ENCODE results near the gene TSC22D2.

GRCh38 chr3:150469931-150470740 is 62.0 kb downstream of the TSC22D2 start:
- no peak for TF ChIP-seq TAF1 (IDR thresholded peaks at IDR 0.05; ENCODE audit: low read depth)
- no peak for TF ChIP-seq CTCF (IDR thresholded peaks at IDR 0.05; ENCODE audit: poor library complexity, severe bottlenecking)
- TF ChIP-seq POLR2AphosphoS5 (IDR thresholded peaks at IDR 0.05): no peak
- TF ChIP-seq SMC3 (conservative IDR thresholded peaks at IDR 0.05; ENCODE audit: poor library complexity): no peak
- no peak for TF ChIP-seq EP300 (conservative IDR thresholded peaks at IDR 0.05; ENCODE audit: poor library complexity, severe bottlenecking)
- no peak for TF ChIP-seq RAD21 (conservative IDR thresholded peaks at IDR 0.05)
